GM21360 (cell line): Measurements from ENCODE around the gene SF3B6.

Experiments
- ATAC-seq: cut with Tn5 transposase; IDR thresholded peaks from one replicate; pipeline ENCODE4 v1.9.1; 2021; ENCODE audit warnings: mild to moderate bottlenecking, moderate library complexity; ENCODE audit not compliant: unreplicated experiment

Gene SF3B6

DNA sequence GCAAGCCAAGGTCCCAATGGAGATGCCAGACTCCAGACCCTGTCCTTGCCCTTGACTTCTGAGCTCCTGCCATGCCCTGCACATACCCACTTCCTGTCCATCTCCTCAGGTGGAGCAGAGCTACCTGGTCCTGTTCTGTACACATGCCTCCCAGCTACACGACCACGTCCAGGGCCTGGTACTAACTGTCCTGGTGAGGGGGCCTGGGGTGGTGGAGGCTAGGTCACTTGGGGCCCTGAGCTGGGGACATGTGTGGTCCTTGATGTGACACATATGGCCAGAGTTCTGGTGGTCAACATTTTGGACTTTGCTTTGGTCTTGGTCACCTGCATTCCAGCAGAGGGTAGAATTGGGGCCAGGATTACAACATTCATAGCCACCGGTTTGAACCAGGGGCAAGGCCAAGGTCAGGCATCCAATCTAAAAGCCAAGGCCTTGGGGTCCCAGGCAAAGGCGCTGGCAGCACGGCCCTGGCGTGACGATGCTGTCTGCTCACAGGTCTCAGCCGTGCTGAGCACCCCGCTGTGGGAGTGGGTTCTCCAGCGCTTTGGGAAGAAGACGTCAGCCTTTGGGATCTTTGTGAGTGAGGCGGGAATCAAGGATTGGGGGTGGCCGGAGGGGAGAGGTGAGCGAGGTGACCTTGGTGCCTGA is 53.7 kb downstream of the SF3B6 start:
- ATAC-seq, result no peak

DNA sequence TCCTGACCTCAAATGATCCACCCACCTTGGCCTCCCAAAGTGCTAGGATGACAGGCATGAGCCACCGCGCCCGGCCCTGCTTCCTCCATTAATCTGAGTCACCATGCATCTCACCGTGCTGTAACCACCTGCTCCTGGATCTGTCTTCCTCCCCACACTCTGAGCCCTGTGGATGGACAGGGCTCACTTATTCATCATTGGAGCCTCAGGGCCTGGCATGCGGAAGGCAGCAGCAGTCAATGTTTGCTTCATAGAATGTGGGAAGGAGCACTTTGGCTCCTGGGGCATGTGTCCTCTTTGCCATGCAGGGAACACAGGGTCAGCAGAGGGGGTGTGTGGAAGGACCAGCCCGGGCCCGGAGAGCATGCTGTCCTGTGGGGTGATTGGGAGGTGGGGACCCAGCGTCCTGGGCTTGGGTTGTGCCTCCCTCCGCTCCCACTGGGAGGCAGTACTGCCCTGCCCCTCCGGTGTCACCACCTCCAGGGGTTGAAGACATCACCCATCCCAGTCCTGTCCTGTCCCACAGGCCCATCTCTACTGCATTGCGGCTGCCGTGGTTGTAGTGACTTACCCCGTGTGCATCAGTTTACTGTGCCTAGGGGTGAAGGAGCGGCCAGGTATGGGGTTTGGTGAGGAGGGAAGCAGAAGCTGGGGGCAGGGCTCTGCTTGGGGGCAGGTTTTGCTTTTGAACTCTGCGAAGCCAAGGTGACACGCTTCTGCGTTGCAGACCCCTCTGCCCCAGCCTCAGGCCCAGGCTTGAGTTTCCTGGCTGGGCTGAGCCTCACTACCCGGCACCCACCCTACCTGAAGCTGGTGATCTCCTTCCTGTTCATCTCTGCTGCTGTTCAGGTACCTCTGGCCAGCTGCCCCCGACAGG is 54.8 kb downstream of the SF3B6 start:
- no peak for ATAC-seq

- ATAC-seq, result no peak
Observed at GRCh38 chr2:24020244-24020643, 55.9 kb downstream of the SF3B6 start.

DNA sequence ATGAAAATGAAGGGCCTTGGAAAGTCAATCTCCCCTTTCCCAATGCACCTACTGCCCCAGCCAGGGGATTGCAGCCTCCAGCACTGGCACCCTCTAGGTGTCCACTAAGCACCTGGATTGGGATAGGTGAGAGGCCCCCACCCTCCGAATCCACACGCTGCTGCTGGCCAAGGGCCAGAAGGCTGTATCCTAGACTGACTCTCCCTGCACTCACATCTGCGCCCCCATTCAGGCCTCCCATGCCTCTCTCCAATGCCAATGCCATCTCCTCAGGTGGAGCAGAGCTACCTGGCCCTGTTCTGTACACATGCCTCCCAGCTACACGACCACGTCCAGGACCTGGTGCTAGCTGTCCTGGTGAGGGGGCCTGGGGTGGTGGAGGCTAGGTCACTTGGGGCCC is 56.4 kb downstream of the SF3B6 start:
- ATAC-seq, result no peak

GRCh38 chr2:24018241-24018640 is 57.9 kb downstream of the SF3B6 start:
- no peak for ATAC-seq

- ATAC-seq, result no peak
Observed at GRCh38 chr2:24017711-24018110, 58.4 kb downstream of the SF3B6 start.
